HepG2 (cell line): Measurements from ENCODE around the gene NKAIN4. TPM values are rescaled to one million over a fixed set of nuclear protein-coding genes. Genes with fewer than 3 reads are reported as not detected.

ENCODE experiments used
- ATM ChIP-seq: fragments of 450-650 bp; IDR thresholded peaks from 2 replicates; pipeline ENCODE4 v1.7.1; 2017; ENCODE audit warnings: mild to moderate bottlenecking, borderline replicate concordance
- CHCHD3 ChIP-seq: sonication (generic); formaldehyde crosslinking; IDR thresholded peaks from 2 replicates; pipeline ENCODE4 v1.8.0; 2022; ENCODE audit warnings: mild to moderate bottlenecking, missing genetic modification reagents, moderate library complexity
- DPF2 ChIP-seq: sonication (generic); formaldehyde crosslinking; IDR thresholded peaks from 2 replicates; pipeline ENCODE4 v1.4.0; 2020; ENCODE audit warnings: mild to moderate bottlenecking, low read depth, missing genetic modification reagents, borderline replicate concordance
- E2F1 ChIP-seq: sonication (generic); formaldehyde crosslinking; IDR thresholded peaks from 2 replicates; pipeline ENCODE4 v1.5.0; 2020; ENCODE audit warnings: missing genetic modification reagents
- E2F5 ChIP-seq: sonication (generic); formaldehyde crosslinking; conservative IDR thresholded peaks from 2 replicates; pipeline ENCODE4 v1.4.0; 2020; ENCODE audit warnings: missing genetic modification reagents
- GATAD2A ChIP-seq: IDR thresholded peaks from 2 replicates; pipeline ENCODE4 v1.6.1; 2016
- HNRNPL ChIP-seq: fragments of 200-400 bp; formaldehyde crosslinking; IDR thresholded peaks from 2 replicates; pipeline ENCODE4 v1.6.1; 2017; ENCODE audit warnings: mild to moderate bottlenecking, low read depth, low read length
- MLXIP ChIP-seq: sonication (generic); formaldehyde crosslinking; IDR thresholded peaks from 2 replicates; pipeline ENCODE4 v1.9.0; 2021; ENCODE audit warnings: missing genetic modification reagents, borderline replicate concordance
- MTF1 ChIP-seq: sonication (generic); formaldehyde crosslinking; IDR thresholded peaks from 2 replicates; pipeline ENCODE4 v1.5.0; 2020; ENCODE audit warnings: missing genetic modification reagents
- PHB2 ChIP-seq: fragments of 450-650 bp; IDR thresholded peaks from 2 replicates; pipeline ENCODE4 v1.6.1; 2018; ENCODE audit not compliant: partially characterized antibody
- PHF8 ChIP-seq: sonication (generic); formaldehyde crosslinking; IDR thresholded peaks from 2 replicates; pipeline ENCODE4 v1.5.0; 2020; ENCODE audit warnings: missing genetic modification reagents
- PLRG1 ChIP-seq: fragments of 450-650 bp; conservative IDR thresholded peaks from 2 replicates; pipeline ENCODE4 v1.6.1; 2016
- POGK ChIP-seq: sonication (generic); formaldehyde crosslinking; conservative IDR thresholded peaks from 2 replicates; pipeline ENCODE4 v1.8.0; 2022; ENCODE audit warnings: mild to moderate bottlenecking, moderate library complexity, missing genetic modification reagents
- RNF219 ChIP-seq: sonication (generic); formaldehyde crosslinking; IDR thresholded peaks from 2 replicates; pipeline ENCODE4 v1.5.0; 2020; ENCODE audit warnings: mild to moderate bottlenecking, missing genetic modification reagents
- SAFB2 ChIP-seq: sonication (generic); formaldehyde crosslinking; IDR thresholded peaks from 2 replicates; pipeline ENCODE4 v1.5.1; 2020; ENCODE audit warnings: missing genetic modification reagents, low read depth, mild to moderate bottlenecking, borderline replicate concordance
- SETDB1 ChIP-seq: sonication (generic); formaldehyde crosslinking; IDR thresholded peaks from 2 replicates; pipeline ENCODE4 v1.5.1; 2020; ENCODE audit warnings: missing genetic modification reagents, mild to moderate bottlenecking, borderline replicate concordance
- SMC3 ChIP-seq: IDR thresholded peaks from 2 replicates; pipeline ENCODE4 v1.6.1; 2011; ENCODE audit warnings: low read length, improper control_type of control experiment
- TOPORS ChIP-seq: sonication (generic); formaldehyde crosslinking; IDR thresholded peaks from 2 replicates; pipeline ENCODE4 v1.8.0; 2023; ENCODE audit warnings: mild to moderate bottlenecking, missing genetic modification reagents
- TRIM24 ChIP-seq: sonication (generic); formaldehyde crosslinking; IDR thresholded peaks from 2 replicates; pipeline ENCODE4 v1.8.0; 2022; ENCODE audit warnings: mild to moderate bottlenecking, missing genetic modification reagents
- ZNF337 ChIP-seq: sonication (generic); formaldehyde crosslinking; IDR thresholded peaks from 2 replicates; pipeline ENCODE4 v1.5.1; 2020; ENCODE audit warnings: missing genetic modification reagents, low read depth, mild to moderate bottlenecking, borderline replicate concordance
- ZNF674 ChIP-seq: sonication (generic); formaldehyde crosslinking; IDR thresholded peaks from 2 replicates; pipeline ENCODE4 v1.5.0; 2020; ENCODE audit warnings: low read depth, mild to moderate bottlenecking, missing genetic modification reagents
- ZNF816 ChIP-seq: sonication (generic); formaldehyde crosslinking; IDR thresholded peaks from 2 replicates; pipeline ENCODE4 v1.8.0; 2022; ENCODE audit warnings: missing genetic modification reagents, mild to moderate bottlenecking, borderline replicate concordance
- ZNF850 ChIP-seq: sonication (generic); formaldehyde crosslinking; conservative IDR thresholded peaks from 2 replicates; pipeline ENCODE4 v1.9.0; 2021; ENCODE audit warnings: mild to moderate bottlenecking, missing genetic modification reagents
- polyA plus RNA-seq, 8 experiments: library from polyadenylated mRNA; depleted of rRNA in 3 of 8; stranded (reverse) in 7 of 8; unstranded in 1 of 8; fragments of >200 nt; fragmentation: Illumina TruSeq in 4 of 8; extraction: Trizol in 4 of 8; gene quantifications; 2 replicates each; pipeline versions ENCODE4 v1.2.1 to v1.2.3, GENCODE V29; 2011 to 2016; ENCODE audit warnings: low read depth in 4 of 8, missing spikeins in 1 of 8, mixed read lengths in 1 of 8; ENCODE audit not compliant: insufficient read depth in 1 of 8
- total RNA-seq, 5 experiments: library from RNA; depleted of rRNA; stranded (reverse); fragments of >200 nt; fragmentation: Illumina TruSeq; extraction: Trizol; gene quantifications; 2 replicates each; pipeline ENCODE4 v1.2.3, GENCODE V29; 2016; ENCODE audit warnings: low read depth in 1 of 5

NKAIN4 gene
- total and polyA plus RNA-seq, 2 of the 13 experiments (the other 11 are each of a cell fraction or from before 2014, with no cell fraction given) = not detected

GRCh38 chr20:63235399-63235983 lies 18.8 kb downstream of the NKAIN4 start, which contains the start of gene BIRC7 (continued):
- TF ChIP-seq E2F5 (CRISPR knock-in tag) (no peak), SETDB1 (CRISPR knock-in tag) (no peak), SAFB2 (no peak), PHF8 (no peak), ZNF850 (CRISPR knock-in tag) (no peak), HNRNPL (no peak), GATAD2A (peak; percentile 52; the same call in 1 of the 2 replicates), PLRG1 (no peak), ZNF816 (CRISPR knock-in tag) (no peak), CHCHD3 (CRISPR knock-in tag) (no peak), TRIM24 (CRISPR knock-in tag) (no peak), MLXIP (no peak), ATM (no peak), ZNF337 (CRISPR knock-in tag) (no peak), DPF2 (CRISPR knock-in tag) (no peak), TOPORS (CRISPR knock-in tag) (no peak), ZNF674 (CRISPR knock-in tag) (no peak), MTF1 (CRISPR knock-in tag) (no peak), E2F1 (no peak), RNF219 (no peak), SMC3 (no peak), PHB2 (no peak), POGK (CRISPR knock-in tag) (no peak)
